SIG-M5 treated with dmso at 0.1 percent for 504 hours (cell line): ENCODE data around the gene DNAJC18.
"Not testable (repeated sequence)": the region's sequence is repeated elsewhere in the genome, so short reads cannot be mapped to it uniquely, and the experiment has no call there.

ENCODE experiments used
- DNase-seq: peaks from one replicate; lab custom pipeline; 2025; ENCODE audit not compliant: unreplicated experiment; lab: John Stamatoyannopoulos, UW

DNAJC18 gene

GRCh38 chr5:139461698-139462097 is 22.4 kb upstream of the DNAJC18 start:
- no peak for DNase-seq

GRCh38 chr5:139461176-139461575 is 21.9 kb upstream of the DNAJC18 start:
- no peak for DNase-seq

- DNase-seq: no peak
Observed at GRCh38 chr5:139460455-139460854, 21.1 kb upstream of the DNAJC18 start.

- no peak for DNase-seq
Observed at GRCh38 chr5:139459451-139459934, 20.2 kb upstream of the DNAJC18 start.

- DNase-seq: peak; percentile 44
Observed at GRCh38 chr5:139458580-139459407, 19.5 kb upstream of the DNAJC18 start.

- no peak for DNase-seq
Observed at GRCh38 chr5:139457653-139458306, 18.5 kb upstream of the DNAJC18 start.

- DNase-seq: no peak
Observed at GRCh38 chr5:139457241-139457640, 17.9 kb upstream of the DNAJC18 start.

- no peak for DNase-seq
Observed at GRCh38 chr5:139456776-139457175, 17.5 kb upstream of the DNAJC18 start.

- DNase-seq: no peak
Observed at GRCh38 chr5:139454568-139455290, 15.4 kb upstream of the DNAJC18 start.

- DNase-seq: no peak
Observed at GRCh38 chr5:139453683-139454567, 14.6 kb upstream of the DNAJC18 start.

GRCh38 chr5:139451878-139452660 is 12.7 kb upstream of the DNAJC18 start:
- DNase-seq: no peak

- no peak for DNase-seq
Observed at GRCh38 chr5:139451176-139451575, 11.9 kb upstream of the DNAJC18 start.

- no peak for DNase-seq
Observed at GRCh38 chr5:139446956-139447779, 7.8 kb upstream of the DNAJC18 start.

- no peak for DNase-seq
Observed at GRCh38 chr5:139445325-139446170, 6.2 kb upstream of the DNAJC18 start.

GRCh38 chr5:139443831-139444453 is 4.6 kb upstream of the DNAJC18 start:
- DNase-seq: no peak

GRCh38 chr5:139440416-139440815 is 1.1 kb upstream of the DNAJC18 start:
- DNase-seq: not testable (repeated sequence)

GRCh38 chr5:139438707-139439012 is 665 bp downstream of the DNAJC18 start:
- DNase-seq: no peak

GRCh38 chr5:139435676-139436075 is 3.6 kb downstream of the DNAJC18 start:
- no peak for DNase-seq
